Neuronal stem cell (in vitro differentiated cells): Measurements from ENCODE around the gene MSH2.
"Not testable (repeated sequence)": the region's sequence is repeated elsewhere in the genome, so short reads cannot be mapped to it uniquely, and the experiment has no call there.

Source experiments
- DNase-seq: peaks from one replicate; pipeline ENCODE4 v3.0.0-alpha.2; 2013; ENCODE audit warnings: low spot score
- H2AFZ ChIP-seq: one replicate; pipeline ENCODE4 v1.6.1; 2013; ENCODE audit warnings: mild to moderate bottlenecking, low read length, inconsistent platforms
- H2AK5ac ChIP-seq: 2 replicates; pipeline ENCODE4 v1.6.1; 2013; ENCODE audit warnings: low read depth, mild to moderate bottlenecking, inconsistent platforms, low read length, moderate library complexity, mixed read lengths
- H2BK120ac ChIP-seq: 2 replicates; pipeline ENCODE4 v1.6.1; 2013; ENCODE audit warnings: low read depth, mild to moderate bottlenecking, inconsistent platforms, low read length, moderate library complexity, mixed read lengths
- H2BK12ac ChIP-seq: one replicate; pipeline ENCODE4 v1.6.1; 2013; ENCODE audit warnings: low read length, inconsistent platforms
- H2BK15ac ChIP-seq: 2 replicates; pipeline ENCODE4 v1.6.1; 2013; ENCODE audit warnings: mild to moderate bottlenecking, low read length, inconsistent platforms, mixed read lengths
- H2BK5ac ChIP-seq: one replicate; pipeline ENCODE4 v1.6.1; 2013; ENCODE audit warnings: inconsistent platforms, mild to moderate bottlenecking, low read length, moderate library complexity
- H3K14ac ChIP-seq: one replicate; pipeline ENCODE4 v1.6.1; 2013; ENCODE audit warnings: low read length, inconsistent platforms
- H3K18ac ChIP-seq: 2 replicates; pipeline ENCODE4 v1.6.1; 2013; ENCODE audit warnings: low read length, inconsistent platforms
- H3K23ac ChIP-seq: 2 replicates; pipeline ENCODE4 v1.6.1; 2013; ENCODE audit warnings: low read depth, mild to moderate bottlenecking, mixed read lengths, low read length, inconsistent platforms; ENCODE audit not compliant: poor library complexity
- H3K27ac ChIP-seq: replicated peaks from 3 replicates; pipeline ENCODE4 v1.5.1; 2013; ENCODE audit warnings: low read length, inconsistent platforms
- H3K27me3 ChIP-seq, 3 experiments: 2 replicates each; pipeline ENCODE4 v1.6.1; 2013; ENCODE audit warnings: low read length in 3 of 3, mild to moderate bottlenecking in 2 of 3, inconsistent platforms in 1 of 3, low read depth in 1 of 3, mixed read lengths in 1 of 3, moderate library complexity in 1 of 3; ENCODE audit not compliant: control insufficient read depth in 3 of 3, insufficient read depth in 3 of 3
- H3K36me3 ChIP-seq, 2 donors: replicated peaks in 1 of 2; 2 replicates each; pipeline ENCODE4 v1.6.1; 2013; ENCODE audit warnings: low read length in 2 of 2; ENCODE audit not compliant: control insufficient read depth in 2 of 2, insufficient read depth in 2 of 2
- H3K4ac ChIP-seq: 2 replicates; pipeline ENCODE4 v1.6.1; 2013; ENCODE audit warnings: inconsistent platforms, mild to moderate bottlenecking, low read length, moderate library complexity
- H3K4me1 ChIP-seq, 2 donors: 1 replicate in 1 of 2; 2 replicates in 1 of 2; pipeline ENCODE4 v1.6.1; 2013; ENCODE audit warnings: low read length in 2 of 2, low read depth in 1 of 2; ENCODE audit not compliant: control insufficient read depth in 2 of 2, insufficient read depth in 1 of 2
- H3K4me2 ChIP-seq: one replicate; pipeline ENCODE4 v1.6.1; 2013; ENCODE audit warnings: mild to moderate bottlenecking, low read length, inconsistent platforms; ENCODE audit not compliant: insufficient read depth, poor library complexity, severe bottlenecking
- H3K4me3 ChIP-seq, 2 donors: 2 replicates each; pipeline ENCODE4 v1.5.1; 2013; ENCODE audit warnings: low read length in 2 of 2, mild to moderate bottlenecking in 2 of 2, inconsistent platforms in 1 of 2, moderate library complexity in 1 of 2
- H3K79me1 ChIP-seq: one replicate; pipeline ENCODE4 v1.6.1; 2013; ENCODE audit warnings: low read depth, mild to moderate bottlenecking, inconsistent platforms, low read length, moderate library complexity
- H3K9ac ChIP-seq: one replicate; pipeline ENCODE4 v1.6.1; 2013; ENCODE audit warnings: mild to moderate bottlenecking, low read depth, low read length, inconsistent platforms; ENCODE audit not compliant: poor library complexity
- H3K9me3 ChIP-seq, 2 donors: replicated peaks in 1 of 2; 2 replicates each; pipeline versions ENCODE3 to v1.6.1; 2013; ENCODE audit warnings: low read length in 2 of 2, mild to moderate bottlenecking in 2 of 2, inconsistent platforms in 1 of 2, low read depth in 1 of 2, mixed read lengths in 1 of 2, moderate library complexity in 1 of 2; ENCODE audit not compliant: control insufficient read depth in 2 of 2, insufficient read depth in 1 of 2
- H4K8ac ChIP-seq: one replicate; pipeline ENCODE4 v1.6.1; 2013; ENCODE audit warnings: low read depth, mild to moderate bottlenecking, inconsistent platforms, low read length, moderate library complexity
- H4K91ac ChIP-seq: one replicate; pipeline ENCODE4 v1.6.1; 2013; ENCODE audit warnings: low read length, low read depth, mild to moderate bottlenecking, inconsistent platforms; ENCODE audit not compliant: poor library complexity
- WGBS, 2 donors: extraction: QIAGEN DNeasy Blood & Tissue Kit; methylation state at CpG; one replicate each; pipeline ENCODE4 v1.1.7; 2013; ENCODE audit warnings: missing lambda C conversion rate in 2 of 2, mixed read lengths in 1 of 2; ENCODE audit not compliant: insufficient read length in 2 of 2, insufficient replicate concordance in 1 of 2; ENCODE audit errors: extremely low coverage in 2 of 2; 5-methylcytosine and 5-hydroxymethylcytosine counted together

Gene MSH2

DNA sequence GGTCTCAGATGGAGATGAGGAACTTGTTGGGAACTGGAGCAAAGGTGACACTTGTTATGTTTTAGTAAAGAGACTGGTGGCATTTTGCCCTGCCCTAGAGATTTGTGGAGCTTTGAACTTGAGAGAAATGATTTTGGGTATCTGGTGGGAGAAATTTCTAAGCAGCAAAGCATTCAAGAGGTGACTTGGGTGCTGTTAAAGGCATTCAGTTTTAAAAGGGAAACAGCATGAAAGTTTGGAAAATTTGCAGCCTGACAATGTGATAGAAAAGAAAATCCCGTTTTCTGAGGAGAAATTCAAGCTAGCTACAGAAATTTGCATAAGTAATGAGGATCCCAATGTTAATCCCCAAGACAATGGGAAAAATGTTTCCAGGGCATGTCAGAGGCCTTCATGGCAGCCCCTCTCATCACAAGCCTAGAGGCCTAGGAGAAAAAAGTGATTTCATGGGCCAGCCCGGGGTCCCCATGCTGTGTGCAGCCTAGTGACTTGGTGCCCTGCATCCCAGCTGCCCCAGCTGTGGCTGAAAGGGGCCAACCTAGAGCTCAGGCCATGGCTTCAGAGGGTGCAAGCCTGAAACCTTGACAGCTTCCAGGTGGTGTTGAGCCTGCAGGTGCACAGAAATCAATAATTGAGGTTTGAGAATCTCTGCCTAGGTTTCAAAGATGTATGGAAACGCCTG lies 3.8 kb downstream of the MSH2 start:
- H3K36me3 ChIP-seq = peaks cover 4 to 75% of the 10 kb centered on the region in 2 donors
- H3K4me2 ChIP-seq, H2BK15ac ChIP-seq, H3K14ac ChIP-seq, H2AK5ac ChIP-seq, H3K23ac ChIP-seq, H3K4ac ChIP-seq, H3K9ac ChIP-seq, H3K18ac ChIP-seq, H2BK12ac ChIP-seq, H2BK5ac ChIP-seq, H2BK120ac ChIP-seq, H4K91ac ChIP-seq, H3K27me3 ChIP-seq, H3K27ac ChIP-seq, H3K4me3 ChIP-seq, H3K4me1 ChIP-seq, DNase-seq, H2AFZ ChIP-seq, H4K8ac ChIP-seq, H3K79me1 ChIP-seq: not testable (repeated sequence)
- no CpG with 5 or more reads among the region's 3 CpGs for WGBS, 2 donors
- H3K9me3 ChIP-seq = peaks cover 2 to 25% of the 10 kb centered on the region in 2 donors

DNA sequence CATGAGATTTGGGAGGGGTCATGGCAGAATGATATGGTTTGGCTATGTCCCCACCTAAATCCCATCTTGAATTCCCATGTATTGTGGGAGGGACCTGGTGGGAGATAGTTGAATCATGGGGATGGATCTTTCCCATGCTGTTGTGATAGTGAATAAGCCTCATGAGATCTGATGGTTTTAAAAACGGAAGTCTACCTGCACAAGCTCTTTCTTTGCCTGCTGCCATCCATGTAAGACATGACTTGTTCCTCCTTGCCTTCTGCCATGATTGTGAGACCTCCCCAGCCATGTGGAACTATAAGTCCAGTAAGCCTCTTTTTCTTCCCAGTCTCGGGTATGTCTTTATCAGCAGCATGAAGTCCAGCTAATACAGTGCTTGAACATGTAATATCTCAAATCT lies 5.0 kb downstream of the MSH2 start:
- H2BK12ac ChIP-seq, H4K91ac ChIP-seq, H2BK120ac ChIP-seq, H3K4ac ChIP-seq, H3K14ac ChIP-seq, H3K4me1 ChIP-seq, H2AK5ac ChIP-seq, H2BK5ac ChIP-seq, H3K23ac ChIP-seq, H3K27me3 ChIP-seq, H3K18ac ChIP-seq, H3K4me3 ChIP-seq, H3K9ac ChIP-seq, H4K8ac ChIP-seq, H2AFZ ChIP-seq, H3K27ac ChIP-seq, H3K4me2 ChIP-seq, H3K79me1 ChIP-seq, DNase-seq, H2BK15ac ChIP-seq: not testable (repeated sequence)
- H3K36me3 ChIP-seq = peaks cover 7 to 87% of the 10 kb centered on the region in 2 donors
- H3K9me3 ChIP-seq = peaks cover 2 to 25% of the 10 kb centered on the region in 2 donors
- WGBS, 2 donors = no CpG with 5 or more reads among the region's 2 CpGs

DNA sequence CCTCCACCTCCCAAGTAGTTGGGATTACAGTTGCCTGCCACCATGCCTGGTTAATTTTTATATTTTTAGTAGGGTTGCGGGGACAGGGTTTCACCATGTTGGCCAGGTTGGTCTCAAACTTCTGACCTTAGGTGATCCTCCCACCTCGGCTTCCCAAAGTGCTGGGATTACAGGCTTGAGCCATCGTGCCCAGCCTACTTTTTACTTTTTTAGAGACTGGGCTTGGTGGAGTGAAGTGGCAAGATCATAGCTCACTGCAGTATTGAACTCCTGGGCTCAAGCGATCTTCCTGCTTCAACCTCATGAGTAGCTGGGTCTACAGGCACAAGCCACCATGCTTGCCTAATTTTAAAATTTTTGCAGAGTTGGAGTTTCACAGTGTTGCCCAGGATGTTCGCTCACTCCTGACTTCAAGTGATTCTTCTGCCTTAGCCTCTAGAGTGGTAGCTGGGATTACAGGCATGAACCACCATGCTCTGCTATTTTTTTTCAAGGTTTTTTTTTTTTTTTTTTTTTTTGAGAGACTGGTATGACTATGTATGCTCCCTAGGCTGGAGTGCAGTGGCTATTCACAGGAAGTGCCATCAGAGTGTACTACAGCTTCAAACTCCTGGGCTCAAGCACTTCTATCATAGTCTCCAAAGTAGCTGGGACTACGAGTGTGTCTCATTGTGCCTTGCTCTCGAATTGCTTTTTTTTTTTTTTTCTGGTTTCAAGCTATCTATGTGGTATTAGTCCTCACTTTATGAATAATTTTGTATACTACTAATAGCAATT lies 11.9 kb downstream of the MSH2 start:
- DNase-seq = no peak
- H3K4ac ChIP-seq = no peak overlapping the region
- no CpG with 5 or more reads among the region's 7 CpGs for WGBS, 2 donors

DNA sequence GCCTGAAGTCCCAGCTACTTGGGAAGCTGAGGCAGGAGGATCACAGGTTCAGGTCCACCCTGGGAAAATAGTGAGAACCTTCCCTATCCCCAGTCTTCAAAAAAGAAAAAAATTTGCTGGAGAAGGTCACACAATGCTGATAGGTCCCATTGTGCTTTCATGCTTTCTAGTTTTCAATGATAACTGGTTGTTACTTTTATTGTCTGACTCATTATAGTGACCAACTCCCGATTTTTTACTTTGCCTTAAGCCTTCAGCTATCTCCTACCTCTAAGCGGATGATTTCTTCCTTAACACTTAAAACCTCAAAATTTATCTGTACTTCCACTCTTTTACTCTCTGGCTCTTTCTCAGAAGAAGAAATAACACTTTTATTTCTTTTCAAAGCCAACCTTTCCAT lies 17.3 kb downstream of the MSH2 start:
- Histone ChIP-seq H2BK15ac (no peak overlapping the region), H4K8ac (no peak overlapping the region), H3K9ac (no peak overlapping the region), H2AK5ac (no peak overlapping the region), H3K4ac (no peak overlapping the region), H3K18ac (no peak overlapping the region), H3K27me3 (no peaks in the 10 kb centered on the region), H2BK120ac (no peak overlapping the region), H3K36me3 (peaks cover 16 to 97% of the 10 kb centered on the region in 2 donors), H3K4me1 (no peaks in the 10 kb centered on the region), H3K23ac (no peak overlapping the region), H3K14ac (no peak overlapping the region), H3K4me2 (no peak overlapping the region), H2AFZ (no peak overlapping the region), H3K79me1 (no peaks in the 10 kb centered on the region), H3K27ac (no peak overlapping the region), H4K91ac (no peak overlapping the region), H3K9me3 (peaks cover 0 to 2% of the 10 kb centered on the region in 2 donors), H3K4me3 (no peak overlapping the region), H2BK12ac (no peak overlapping the region), H2BK5ac (no peak overlapping the region)
- DNase-seq = no peak
- no CpG with 5 or more reads among the region's 2 CpGs for WGBS, 2 donors

More for the DNA sequence above, 11.9 kb downstream of the MSH2 start:
- Histone ChIP-seq H4K91ac (no peak overlapping the region), H2AFZ (no peak overlapping the region), H2AK5ac (no peak overlapping the region), H3K4me2 (no peak overlapping the region), H3K27ac (no peak overlapping the region), H4K8ac (no peak overlapping the region), H3K27me3 (no peaks in the 10 kb centered on the region), H2BK5ac (no peak overlapping the region), H3K9me3 (no peaks in the 10 kb centered on the region), H3K9ac (no peak overlapping the region), H3K23ac (no peak overlapping the region), H2BK12ac (no peak overlapping the region), H2BK120ac (no peak overlapping the region), H3K79me1 (no peaks in the 10 kb centered on the region), H3K4me3 (no peak overlapping the region), H2BK15ac (no peak overlapping the region), H3K14ac (no peak overlapping the region), H3K36me3 (peaks cover 25 to 99% of the 10 kb centered on the region in 2 donors), H3K18ac (no peak overlapping the region), H3K4me1 (no peaks in the 10 kb centered on the region)
